Liver (tissue), 9 donors: ENCODE results near the gene RARB. TPM values are rescaled to one million over a fixed set of nuclear protein-coding genes. Genes with fewer than 3 reads are reported as not detected.

Experiments used
- DNase-seq: peaks from one replicate; pipeline ENCODE4 v3.0.0-alpha.2; 2017; ENCODE audit warnings: low spot score
- H3K27ac ChIP-seq, 2 donors: one replicate each; pipeline ENCODE4 v1.7.0; 2013; ENCODE audit warnings: inconsistent platforms in 2 of 2, low read length in 2 of 2, control low read depth in 1 of 2, low read depth in 1 of 2, mild to moderate bottlenecking in 1 of 2
- H3K27me3 ChIP-seq, 4 donors: one replicate each; pipeline versions ENCODE4 v1.6.1 to v1.7.0; 2013; ENCODE audit warnings: low read length in 3 of 4, inconsistent platforms in 1 of 4, mild to moderate bottlenecking in 1 of 4, moderate library complexity in 1 of 4; ENCODE audit not compliant: control insufficient read depth in 4 of 4, insufficient read depth in 4 of 4
- H3K36me3 ChIP-seq, 4 donors: one replicate each; pipeline versions ENCODE4 v1.6.1 to v1.7.0; 2013; ENCODE audit warnings: low read length in 3 of 4, mild to moderate bottlenecking in 3 of 4, low read depth in 1 of 4, moderate library complexity in 1 of 4; ENCODE audit not compliant: control insufficient read depth in 4 of 4, insufficient read depth in 3 of 4
- H3K4me1 ChIP-seq, 4 donors: one replicate each; pipeline versions ENCODE4 v1.6.1 to v1.7.0; 2013; ENCODE audit warnings: low read length in 3 of 4, mild to moderate bottlenecking in 3 of 4, moderate library complexity in 1 of 4; ENCODE audit not compliant: control insufficient read depth in 4 of 4, insufficient read depth in 4 of 4
- H3K4me3 ChIP-seq, 3 donors: one replicate each; pipeline versions ENCODE4 v1.6.1 to v1.7.0; 2013; ENCODE audit warnings: low read length in 3 of 3, control low read depth in 1 of 3, low read depth in 1 of 3, mild to moderate bottlenecking in 1 of 3
- H3K9ac ChIP-seq, 2 donors: one replicate each; pipeline ENCODE4 v1.7.0; 2013; ENCODE audit warnings: low read length in 2 of 2, mild to moderate bottlenecking in 2 of 2, moderate library complexity in 2 of 2, control low read depth in 1 of 2, low read depth in 1 of 2
- H3K9me3 ChIP-seq, 4 donors: one replicate each; pipeline versions ENCODE4 v1.6.1 to v1.7.0; 2013; ENCODE audit warnings: low read length in 3 of 4; ENCODE audit not compliant: control insufficient read depth in 4 of 4
- ATF3 ChIP-seq: IDR thresholded peaks from 2 replicates; pipeline ENCODE4 v1.6.1; 2016; ENCODE audit warnings: antibody characterized with exemption
- CTCF ChIP-seq: fragments of 150-350 bp; IDR thresholded peaks from 2 replicates; pipeline ENCODE4 v1.5.1; 2017; ENCODE audit warnings: improper control_type of control experiment, low read depth, low read length; ENCODE audit not compliant: missing input control
- EGR1 ChIP-seq, 2 donors: IDR thresholded peaks; 2 replicates each; pipeline ENCODE4 v1.6.1; 2016 to 2018; ENCODE audit warnings: antibody characterized with exemption in 2 of 2, low read depth in 2 of 2
- FOXA1 ChIP-seq: IDR thresholded peaks from 2 replicates; pipeline ENCODE4 v1.6.1; 2016; ENCODE audit warnings: antibody characterized with exemption
- FOXA2 ChIP-seq: IDR thresholded peaks from 2 replicates; pipeline ENCODE4 v1.6.1; 2016; ENCODE audit warnings: antibody characterized with exemption
- GABPA ChIP-seq, 2 donors: IDR thresholded peaks in 1 of 2; conservative IDR thresholded peaks in 1 of 2; 2 replicates each; pipeline ENCODE4 v1.6.1; 2016; ENCODE audit warnings: antibody characterized with exemption in 2 of 2, mild to moderate bottlenecking in 1 of 2, moderate library complexity in 1 of 2
- HNF4A ChIP-seq, 2 donors: conservative IDR thresholded peaks; 2 replicates each; pipeline ENCODE4 v1.6.1; 2016; ENCODE audit warnings: antibody characterized with exemption in 2 of 2, mild to moderate bottlenecking in 2 of 2
- HNF4G ChIP-seq: IDR thresholded peaks from 2 replicates; pipeline ENCODE4 v1.6.1; 2016; ENCODE audit warnings: antibody characterized with exemption
- JUND ChIP-seq, 2 donors: IDR thresholded peaks; 2 replicates each; pipeline ENCODE4 v1.6.1; 2016; ENCODE audit warnings: antibody characterized with exemption in 2 of 2
- MAX ChIP-seq: IDR thresholded peaks from 2 replicates; pipeline ENCODE4 v1.6.1; 2016; ENCODE audit warnings: antibody characterized with exemption
- NR2F2 ChIP-seq: IDR thresholded peaks from 2 replicates; pipeline ENCODE4 v1.6.1; 2016; ENCODE audit warnings: antibody characterized with exemption
- RAD21 ChIP-seq, 2 donors: IDR thresholded peaks; 2 replicates each; pipeline ENCODE4 v1.6.1; 2016; ENCODE audit warnings: antibody characterized with exemption in 2 of 2, mild to moderate bottlenecking in 2 of 2
- REST ChIP-seq: IDR thresholded peaks from 2 replicates; pipeline ENCODE4 v1.6.1; 2016; ENCODE audit warnings: antibody characterized with exemption, mild to moderate bottlenecking
- RXRA ChIP-seq, 2 donors: IDR thresholded peaks; 2 replicates each; pipeline ENCODE4 v1.6.1; 2017 to 2018; ENCODE audit warnings: antibody characterized with exemption in 2 of 2, mild to moderate bottlenecking in 1 of 2
- SP1 ChIP-seq: IDR thresholded peaks from 2 replicates; pipeline ENCODE4 v1.6.1; 2018; ENCODE audit warnings: antibody characterized with exemption, mild to moderate bottlenecking
- TAF1 ChIP-seq: conservative IDR thresholded peaks from 2 replicates; pipeline ENCODE4 v1.6.1; 2016; ENCODE audit warnings: antibody characterized with exemption, mild to moderate bottlenecking
- ZBTB33 ChIP-seq: IDR thresholded peaks from 2 replicates; pipeline ENCODE4 v1.6.1; 2016; ENCODE audit warnings: antibody characterized with exemption
- WGBS: extraction: QIAGEN DNeasy Blood & Tissue Kit; methylation state at CpG from one replicate; pipeline ENCODE4 v1.1.7; 2013; 5-methylcytosine and 5-hydroxymethylcytosine counted together
- polyA plus RNA-seq, 2 donors: library from polyadenylated mRNA; stranded (reverse) in 1 of 2; unstranded in 1 of 2; fragments of 200-250 nt in 1 of 2; fragments of >200 nt in 1 of 2; fragmentation: Nextera tagmentation in 1 of 2; extraction: Ambion mirVana in 1 of 2; gene quantifications; one replicate each; pipeline versions ENCODE4 v1.2.1 to v1.2.3, GENCODE V29; 2013 to 2015
- total RNA-seq, 2 donors: library from RNA; depleted of rRNA; stranded (reverse); fragments of >200 nt; gene quantifications; one replicate each; pipeline ENCODE4 v1.2.3, GENCODE V29; 2014
- donor health status: healthy.
- donor health status: healthy.
- donor health status: healthy.
- donor health status: healthy.
- donor health status: healthy.

The RARB gene
- total and polyA plus RNA-seq, 4 donors, result 2.1 to 3.3 (median 2.3) TPM

- no peak overlapping the region for H3K9ac ChIP-seq
- H3K36me3 ChIP-seq, result no peaks in the 10 kb centered on the region
- H3K27ac ChIP-seq, result no peak overlapping the region
- no peak overlapping the region for H3K4me3 ChIP-seq
- no peaks in the 10 kb centered on the region for H3K27me3 ChIP-seq
- TF ChIP-seq RXRA (IDR thresholded peaks at IDR 0.05), result no peak
- no peak for TF ChIP-seq EGR1 (IDR thresholded peaks at IDR 0.05; ENCODE audit: low read depth in 2 of 2)
- no peak for TF ChIP-seq SP1
- TF ChIP-seq ATF3, result no peak
- no peak for TF ChIP-seq FOXA2
- no peak for TF ChIP-seq NR2F2
- TF ChIP-seq JUND (IDR thresholded peaks at IDR 0.05), result no peak
- no peak for TF ChIP-seq FOXA1
- TF ChIP-seq CTCF, result no peak
- no peak for TF ChIP-seq MAX
- no peak for TF ChIP-seq REST
- TF ChIP-seq RAD21 (IDR thresholded peaks at IDR 0.05), result no peak
- TF ChIP-seq GABPA (IDR thresholded peaks at IDR 0.05 in 1 of 2, conservative IDR thresholded peaks at IDR 0.05 in 1 of 2), result no peak
- TF ChIP-seq TAF1, result no peak
- no peak for TF ChIP-seq HNF4G
- no peak for TF ChIP-seq HNF4A (conservative IDR thresholded peaks at IDR 0.05)
- TF ChIP-seq ZBTB33, result no peak
- peaks cover 0 to 4% (median 0%) of the 10 kb centered on the region in 4 donors for H3K9me3 ChIP-seq
- no peak for DNase-seq
- H3K4me1 ChIP-seq, result peaks cover 1 to 11% (median 7%) of the 10 kb centered on the region in 4 donors
- 76% methylated on average over 3 of the region's 3 CpGs for WGBS
Measured at GRCh38 chr3:25485673-25486072, 57.6 kb downstream of the RARB start.

- H3K9ac ChIP-seq, result no peak overlapping the region
- 80% methylated on average over 6 of the region's 6 CpGs for WGBS
- H3K4me3 ChIP-seq, result no peak overlapping the region
- H3K36me3 ChIP-seq, result peaks cover 0 to 1% (median 0%) of the 10 kb centered on the region in 4 donors
- H3K9me3 ChIP-seq, result peaks cover 0 to 5% (median 0%) of the 10 kb centered on the region in 4 donors
- H3K27ac ChIP-seq, result no peak overlapping the region
- no peak for DNase-seq
- H3K27me3 ChIP-seq, result no peaks in the 10 kb centered on the region
- TF ChIP-seq HNF4A (conservative IDR thresholded peaks at IDR 0.05) (no peak), GABPA (IDR thresholded peaks at IDR 0.05 in 1 of 2, conservative IDR thresholded peaks at IDR 0.05 in 1 of 2) (no peak), ATF3 (no peak), FOXA2 (no peak), RAD21 (IDR thresholded peaks at IDR 0.05) (no peak), JUND (IDR thresholded peaks at IDR 0.05) (no peak), ZBTB33 (no peak)
- H3K4me1 ChIP-seq, result no peaks in the 10 kb centered on the region
Measured at GRCh38 chr3:25486932-25487331, 58.9 kb downstream of the RARB start.
